Measurements from ENCODE around the gene PIGQ. TPM values are rescaled to one million over a fixed set of nuclear protein-coding genes. Genes with fewer than 3 reads are reported as not detected.

Gene PIGQ
- total and polyA plus RNA-seq, 2 of the 13 experiments (the other 11 are each of a cell fraction or from before 2014, with no cell fraction given): 7.7 to 19.7 TPM

DNA sequence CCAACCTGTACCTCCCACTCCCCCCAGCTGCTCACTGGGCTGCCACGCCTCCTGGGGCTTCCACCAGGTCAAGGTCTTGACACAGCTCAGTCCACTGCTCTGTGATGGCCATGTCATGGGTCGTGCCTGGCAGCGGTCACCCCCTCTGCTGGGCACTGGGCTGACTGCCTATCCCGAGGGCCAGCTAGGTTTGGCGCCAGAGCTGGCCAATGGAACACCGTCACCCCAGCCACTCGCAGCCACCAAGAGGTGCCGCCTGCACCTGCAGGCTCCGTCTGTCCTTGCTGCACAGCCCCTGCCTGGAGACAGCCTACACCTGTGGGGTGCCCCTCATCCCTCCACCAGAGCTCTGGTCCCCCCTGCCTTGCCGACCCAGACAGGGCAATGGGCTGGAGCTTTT lies 15.6 kb downstream of the PIGQ start (continued):
- TF ChIP-seq, protein P1, sequence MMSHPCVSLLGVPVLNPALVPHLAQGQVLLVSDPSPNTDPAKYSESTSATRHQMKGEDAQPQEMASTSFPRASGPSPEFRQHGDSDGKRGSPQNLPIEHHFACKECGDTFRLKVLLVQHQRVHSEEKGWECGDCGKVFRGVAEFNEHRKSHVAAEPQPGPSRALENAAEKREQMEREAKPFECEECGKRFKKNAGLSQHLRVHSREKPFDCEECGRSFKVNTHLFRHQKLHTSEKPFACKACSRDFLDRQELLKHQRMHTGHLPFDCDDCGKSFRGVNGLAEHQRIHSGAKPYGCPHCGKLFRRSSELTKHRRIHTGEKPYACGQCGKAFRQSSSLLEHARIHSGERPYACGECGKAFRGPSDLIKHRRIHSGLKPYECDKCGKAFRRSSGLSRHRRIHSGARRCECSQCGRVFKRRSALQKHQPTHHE (CRISPR knock-in tag; IDR thresholded peaks at IDR 0.05; ENCODE audit: borderline replicate concordance): no peak
- peak; percentile 32; the same call in 1 of the 2 replicates for TF ChIP-seq KDM2A (CRISPR knock-in tag; IDR thresholded peaks at IDR 0.05; ENCODE audit: borderline replicate concordance, low read depth)
- no peak for TF ChIP-seq ZFP36L2 (CRISPR knock-in tag; IDR thresholded peaks at IDR 0.05)
- no peak for TF ChIP-seq GPN1 (CRISPR knock-in tag; IDR thresholded peaks at IDR 0.05; ENCODE audit: borderline replicate concordance)
- TF ChIP-seq AGO2 (optimal IDR thresholded peaks at IDR 0.05; ENCODE audit: low read depth, low read length): peak; percentile 83
- TF ChIP-seq SNAPC2 (CRISPR knock-in tag; IDR thresholded peaks at IDR 0.05): no peak
- no peak for TF ChIP-seq ZNF431 (CRISPR knock-in tag; IDR thresholded peaks at IDR 0.05; ENCODE audit: borderline replicate concordance, low read depth)
- no peak for TF ChIP-seq ZNF557 (CRISPR knock-in tag; IDR thresholded peaks at IDR 0.05)
- TF ChIP-seq ZSCAN30 (CRISPR knock-in tag; IDR thresholded peaks at IDR 0.05): no peak
- TF ChIP-seq CENPT (CRISPR knock-in tag; IDR thresholded peaks at IDR 0.05; ENCODE audit: low read depth): peak; percentile 61; the same call in 1 of the 2 replicates
- TF ChIP-seq FOSL1 (CRISPR knock-in tag; IDR thresholded peaks at IDR 0.05; ENCODE audit: borderline replicate concordance): no peak
- TF ChIP-seq, protein P2, sequence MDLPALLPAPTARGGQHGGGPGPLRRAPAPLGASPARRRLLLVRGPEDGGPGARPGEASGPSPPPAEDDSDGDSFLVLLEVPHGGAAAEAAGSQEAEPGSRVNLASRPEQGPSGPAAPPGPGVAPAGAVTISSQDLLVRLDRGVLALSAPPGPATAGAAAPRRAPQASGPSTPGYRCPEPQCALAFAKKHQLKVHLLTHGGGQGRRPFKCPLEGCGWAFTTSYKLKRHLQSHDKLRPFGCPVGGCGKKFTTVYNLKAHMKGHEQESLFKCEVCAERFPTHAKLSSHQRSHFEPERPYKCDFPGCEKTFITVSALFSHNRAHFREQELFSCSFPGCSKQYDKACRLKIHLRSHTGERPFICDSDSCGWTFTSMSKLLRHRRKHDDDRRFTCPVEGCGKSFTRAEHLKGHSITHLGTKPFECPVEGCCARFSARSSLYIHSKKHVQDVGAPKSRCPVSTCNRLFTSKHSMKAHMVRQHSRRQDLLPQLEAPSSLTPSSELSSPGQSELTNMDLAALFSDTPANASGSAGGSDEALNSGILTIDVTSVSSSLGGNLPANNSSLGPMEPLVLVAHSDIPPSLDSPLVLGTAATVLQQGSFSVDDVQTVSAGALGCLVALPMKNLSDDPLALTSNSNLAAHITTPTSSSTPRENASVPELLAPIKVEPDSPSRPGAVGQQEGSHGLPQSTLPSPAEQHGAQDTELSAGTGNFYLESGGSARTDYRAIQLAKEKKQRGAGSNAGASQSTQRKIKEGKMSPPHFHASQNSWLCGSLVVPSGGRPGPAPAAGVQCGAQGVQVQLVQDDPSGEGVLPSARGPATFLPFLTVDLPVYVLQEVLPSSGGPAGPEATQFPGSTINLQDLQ (CRISPR knock-in tag; IDR thresholded peaks at IDR 0.05): no peak
- TF ChIP-seq, protein P3, sequence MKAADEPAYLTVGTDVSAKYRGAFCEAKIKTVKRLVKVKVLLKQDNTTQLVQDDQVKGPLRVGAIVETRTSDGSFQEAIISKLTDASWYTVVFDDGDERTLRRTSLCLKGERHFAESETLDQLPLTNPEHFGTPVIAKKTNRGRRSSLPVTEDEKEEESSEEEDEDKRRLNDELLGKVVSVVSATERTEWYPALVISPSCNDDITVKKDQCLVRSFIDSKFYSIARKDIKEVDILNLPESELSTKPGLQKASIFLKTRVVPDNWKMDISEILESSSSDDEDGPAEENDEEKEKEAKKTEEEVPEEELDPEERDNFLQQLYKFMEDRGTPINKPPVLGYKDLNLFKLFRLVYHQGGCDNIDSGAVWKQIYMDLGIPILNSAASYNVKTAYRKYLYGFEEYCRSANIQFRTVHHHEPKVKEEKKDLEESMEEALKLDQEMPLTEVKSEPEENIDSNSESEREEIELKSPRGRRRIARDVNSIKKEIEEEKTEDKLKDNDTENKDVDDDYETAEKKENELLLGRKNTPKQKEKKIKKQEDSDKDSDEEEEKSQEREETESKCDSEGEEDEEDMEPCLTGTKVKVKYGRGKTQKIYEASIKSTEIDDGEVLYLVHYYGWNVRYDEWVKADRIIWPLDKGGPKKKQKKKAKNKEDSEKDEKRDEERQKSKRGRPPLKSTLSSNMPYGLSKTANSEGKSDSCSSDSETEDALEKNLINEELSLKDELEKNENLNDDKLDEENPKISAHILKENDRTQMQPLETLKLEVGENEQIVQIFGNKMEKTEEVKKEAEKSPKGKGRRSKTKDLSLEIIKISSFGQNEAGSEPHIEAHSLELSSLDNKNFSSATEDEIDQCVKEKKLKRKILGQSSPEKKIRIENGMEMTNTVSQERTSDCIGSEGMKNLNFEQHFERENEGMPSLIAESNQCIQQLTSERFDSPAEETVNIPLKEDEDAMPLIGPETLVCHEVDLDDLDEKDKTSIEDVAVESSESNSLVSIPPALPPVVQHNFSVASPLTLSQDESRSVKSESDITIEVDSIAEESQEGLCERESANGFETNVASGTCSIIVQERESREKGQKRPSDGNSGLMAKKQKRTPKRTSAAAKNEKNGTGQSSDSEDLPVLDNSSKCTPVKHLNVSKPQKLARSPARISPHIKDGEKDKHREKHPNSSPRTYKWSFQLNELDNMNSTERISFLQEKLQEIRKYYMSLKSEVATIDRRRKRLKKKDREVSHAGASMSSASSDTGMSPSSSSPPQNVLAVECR (CRISPR knock-in tag; IDR thresholded peaks at IDR 0.05; ENCODE audit: borderline replicate concordance): no peak; the same call in 1 of the 2 replicates
- no peak for TF ChIP-seq ZEB1 (IDR thresholded peaks at IDR 0.05; ENCODE audit: insufficient replicate concordance, low read depth)
- TF ChIP-seq ARHGAP35 (CRISPR knock-in tag; IDR thresholded peaks at IDR 0.05; ENCODE audit: borderline replicate concordance): no peak
- TF ChIP-seq, protein P4, sequence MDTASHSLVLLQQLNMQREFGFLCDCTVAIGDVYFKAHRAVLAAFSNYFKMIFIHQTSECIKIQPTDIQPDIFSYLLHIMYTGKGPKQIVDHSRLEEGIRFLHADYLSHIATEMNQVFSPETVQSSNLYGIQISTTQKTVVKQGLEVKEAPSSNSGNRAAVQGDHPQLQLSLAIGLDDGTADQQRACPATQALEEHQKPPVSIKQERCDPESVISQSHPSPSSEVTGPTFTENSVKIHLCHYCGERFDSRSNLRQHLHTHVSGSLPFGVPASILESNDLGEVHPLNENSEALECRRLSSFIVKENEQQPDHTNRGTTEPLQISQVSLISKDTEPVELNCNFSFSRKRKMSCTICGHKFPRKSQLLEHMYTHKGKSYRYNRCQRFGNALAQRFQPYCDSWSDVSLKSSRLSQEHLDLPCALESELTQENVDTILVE (CRISPR knock-in tag; IDR thresholded peaks at IDR 0.05): no peak
- no peak for TF ChIP-seq SCMH1 (CRISPR knock-in tag; IDR thresholded peaks at IDR 0.05; ENCODE audit: borderline replicate concordance)

Data from HepG2 (cell line).